Endothelial cell (in vitro differentiated cells): ENCODE results near the gene IQCN. TPM values are rescaled to one million over a fixed set of nuclear protein-coding genes. Genes with fewer than 3 reads are reported as not detected.

ENCODE experiments used
- DNase-seq: peaks from one replicate; pipeline ENCODE4 v3.0.0; 2021; ENCODE audit warnings: low spot score
- H3K27ac Mint-ChIP-seq: one replicate; pipeline ENCODE4 v1.8.0; 2021; ENCODE audit warnings: mixed read lengths, inconsistent platforms; ENCODE audit not compliant: unreplicated experiment
- H3K27me3 Mint-ChIP-seq: one replicate; pipeline ENCODE4 v1.8.0; 2021; ENCODE audit warnings: mild to moderate bottlenecking, moderate library complexity, mixed read lengths, inconsistent platforms; ENCODE audit not compliant: unreplicated experiment
- H3K36me3 Mint-ChIP-seq: one replicate; pipeline ENCODE4 v1.8.0; 2021; ENCODE audit warnings: mild to moderate bottlenecking, low read depth, mixed read lengths, inconsistent platforms; ENCODE audit not compliant: unreplicated experiment
- H3K4me1 Mint-ChIP-seq: one replicate; pipeline ENCODE4 v1.8.0; 2021; ENCODE audit warnings: mild to moderate bottlenecking, mixed read lengths, inconsistent platforms; ENCODE audit not compliant: unreplicated experiment
- H3K4me3 Mint-ChIP-seq: one replicate; pipeline ENCODE4 v1.8.0; 2021; ENCODE audit warnings: mild to moderate bottlenecking, mixed read lengths, inconsistent platforms; ENCODE audit not compliant: unreplicated experiment
- H3K9me3 Mint-ChIP-seq: one replicate; pipeline ENCODE4 v1.8.0; 2021; ENCODE audit warnings: mixed read lengths, inconsistent platforms; ENCODE audit not compliant: unreplicated experiment
- CTCF ChIP-seq: fragments of 200-600 bp; sonication (generic); IDR thresholded peaks from one replicate; pipeline ENCODE4 v1.5.0; 2021; ENCODE audit warnings: antibody characterized with exemption; ENCODE audit not compliant: unreplicated experiment
- total RNA-seq: library from RNA; stranded (reverse); fragmentation: NEBNext Ultra II Directional; extraction: Animal tissue kit (Norgen Biotek cat#: 25700); gene quantifications from one replicate; pipeline ENCODE4 v1.2.1, GENCODE V29; 2021; ENCODE audit not compliant: unreplicated experiment

Gene IQCN
- total RNA-seq, 1 donor from 2014 or later, result 1.2 TPM

- Mint-ChIP-seq H3K27ac (no peak overlapping the region), H3K4me1 (no peaks in the 10 kb centered on the region), H3K27me3 (peaks cover 29% of the 10 kb centered on the region), H3K4me3 (no peak overlapping the region), H3K9me3 (no peaks in the 10 kb centered on the region), H3K36me3 (peaks cover 6% of the 10 kb centered on the region)
- TF ChIP-seq CTCF, result no peak
- DNase-seq, result no peak
These were observed 12.8 kb downstream of the IQCN start for GRCh38 chr19:18261474-18261873.

GRCh38 chr19:18259893-18260292 lies 14.4 kb downstream of the IQCN start:
- DNase-seq, result no peak
- Mint-ChIP-seq H3K27ac (no peak overlapping the region), H3K36me3 (no peaks in the 10 kb centered on the region), H3K27me3 (peaks cover 18% of the 10 kb centered on the region), H3K4me3 (no peak overlapping the region), H3K9me3 (no peaks in the 10 kb centered on the region), H3K4me1 (no peaks in the 10 kb centered on the region)
- TF ChIP-seq CTCF, result no peak

GRCh38 chr19:18257503-18258470 lies 16.5 kb downstream of the IQCN start:
- Mint-ChIP-seq H3K27ac (no peak overlapping the region), H3K4me1 (no peaks in the 10 kb centered on the region), H3K4me3 (no peak overlapping the region), H3K9me3 (no peaks in the 10 kb centered on the region), H3K36me3 (no peaks in the 10 kb centered on the region), H3K27me3 (peaks cover 19% of the 10 kb centered on the region)
- DNase-seq, result no peak
- no peak for TF ChIP-seq CTCF

- Mint-ChIP-seq H3K36me3 (no peaks in the 10 kb centered on the region), H3K27ac (no peak overlapping the region), H3K4me3 (no peak overlapping the region), H3K4me1 (no peaks in the 10 kb centered on the region), H3K27me3 (peaks cover 12% of the 10 kb centered on the region), H3K9me3 (no peaks in the 10 kb centered on the region)
- DNase-seq, result no peak
- no peak for TF ChIP-seq CTCF
These were observed 19.4 kb downstream of the IQCN start for GRCh38 chr19:18254546-18255503.
